HCT116 (cell line): ENCODE measurements around the gene SORBS1. TPM values are rescaled to one million over a fixed set of nuclear protein-coding genes. Genes with fewer than 3 reads are reported as not detected.

ENCODE experiments used
- ATAC-seq: fragments of 200-7000 bp; cut with Tn5 transposase; 2 replicates; pipeline ENCODE4 v1.9.1; 2020; ENCODE audit warnings: mild to moderate bottlenecking, moderate library complexity
- BruUV-seq: library from RNA; stranded (reverse); fragments of 400-500 nt; replicated peaks from 2 replicates; lab custom pipeline; 2021; lab: Mats Ljungman, UMichigan
- CTCF ChIA-PET: fragments of 300-600 bp; sonication (Branson Sonifier 250); formaldehyde crosslinking; loops from one replicate; lab custom pipeline; 2021; ENCODE audit warnings: antibody characterized with exemption; lab: Charles Lee
- POLR2A ChIA-PET: fragments of 300-600, 350-600 bp; sonication (Branson Sonifier 250); formaldehyde crosslinking; loops from one replicate; lab custom pipeline; 2021; ENCODE audit warnings: antibody characterized with exemption; lab: Charles Lee
- RAD21 ChIA-PET, 2 experiments: fragments of 300-600 bp; sonication (Branson Sonifier 250); formaldehyde crosslinking; loops; one replicate each; lab custom pipeline; 2023; ENCODE audit warnings: low total read pairs in 2 of 2; ENCODE audit not compliant: uncharacterized antibody in 2 of 2, unreplicated experiment in 2 of 2, low non-redundant PET in 1 of 2; lab: Charles Lee
- DNase-seq: peaks from one replicate; pipeline ENCODE4 v3.0.0-alpha.2; 2010; ENCODE audit warnings: low read depth, low spot score
- H2AFZ ChIP-seq: fragments of 200-600 bp; shearing (Covaris generic), sonication (generic); 2 replicates; pipeline ENCODE4 v1.6.1; 2017; ENCODE audit warnings: low read depth, mixed run types, mixed read lengths, antibody characterized with exemption, low read length; ENCODE audit not compliant: poor library complexity, severe bottlenecking
- H3K27ac ChIP-seq: 2 replicates; pipeline ENCODE4 v1.5.1; 2012; ENCODE audit warnings: low read depth, low read length
- H3K27me3 ChIP-seq: fragments of 200-600 bp; sonication (generic); 2 replicates; pipeline ENCODE4 v1.6.1; 2016; ENCODE audit warnings: mixed run types, low read length, mixed read lengths; ENCODE audit not compliant: insufficient read depth
- H3K36me3 ChIP-seq, 2 experiments: fragments of 200-500 bp in 1 of 2; fragments of 200-600 bp in 1 of 2; sonication (Bioruptor generic) in 1 of 2; sonication (generic) in 1 of 2; 2 replicates each; pipeline versions ENCODE4 v1.5.1 to v1.6.1; 2014 to 2016; ENCODE audit warnings: low read length in 2 of 2, inconsistent platforms in 1 of 2, mixed read lengths in 1 of 2, mixed run types in 1 of 2; ENCODE audit not compliant: insufficient read depth in 2 of 2, control insufficient read depth in 1 of 2
- H3K4me1 ChIP-seq, 2 experiments: fragments of 200-600 bp in 1 of 2; sonication (generic) in 1 of 2; 2 replicates each; pipeline versions ENCODE4 v1.5.1 to v1.6.1; 2012 to 2017; ENCODE audit warnings: low read length in 2 of 2, inconsistent platforms in 1 of 2, mild to moderate bottlenecking in 1 of 2, mixed read lengths in 1 of 2, mixed run types in 1 of 2, moderate library complexity in 1 of 2; ENCODE audit not compliant: insufficient read depth in 2 of 2, control insufficient read depth in 1 of 2
- H3K4me2 ChIP-seq: fragments of 200-600 bp; sonication (generic); 2 replicates; pipeline ENCODE4 v1.6.1; 2017; ENCODE audit warnings: mixed run types, low read length, mixed read lengths
- H3K4me3 ChIP-seq, 2 experiments: fragments of 200-600 bp in 1 of 2; sonication (generic) in 1 of 2; replicated peaks in 1 of 2; 2 replicates each; pipeline ENCODE4 v1.5.1; 2011 to 2016; ENCODE audit warnings: low read length in 2 of 2, control low read depth in 1 of 2, low read depth in 1 of 2, mild to moderate bottlenecking in 1 of 2, mixed read lengths in 1 of 2, mixed run types in 1 of 2
- H3K79me2 ChIP-seq: fragments of 200-600 bp; sonication (generic); 2 replicates; pipeline ENCODE4 v1.6.1; 2017; ENCODE audit warnings: mild to moderate bottlenecking, mixed run types, low read length, moderate library complexity, mixed read lengths; ENCODE audit not compliant: insufficient read depth
- H3K9ac ChIP-seq: fragments of 200-600 bp; sonication (generic); 2 replicates; pipeline ENCODE4 v1.6.1; 2016; ENCODE audit warnings: low read length, mixed read lengths
- H3K9me2 ChIP-seq: fragments of 200-600 bp; sonication (generic), shearing (Covaris generic); 2 replicates; pipeline ENCODE4 v1.6.1; 2017; ENCODE audit warnings: mixed run types, mild to moderate bottlenecking, moderate library complexity; ENCODE audit not compliant: insufficient read depth
- H3K9me3 ChIP-seq, 2 experiments: fragments of 200-500 bp in 1 of 2; fragments of 200-600 bp in 1 of 2; sonication (Bioruptor generic) in 1 of 2; sonication (generic) in 1 of 2; 2 replicates each; pipeline ENCODE4 v1.6.1; 2014 to 2017; ENCODE audit warnings: low read length in 2 of 2, mixed read lengths in 2 of 2, inconsistent platforms in 1 of 2, low read depth in 1 of 2, mild to moderate bottlenecking in 1 of 2, mixed run types in 1 of 2, moderate library complexity in 1 of 2; ENCODE audit not compliant: control insufficient read depth in 1 of 2, insufficient read depth in 1 of 2
- H4K20me1 ChIP-seq: fragments of 200-600 bp; sonication (generic), shearing (Covaris generic); 2 replicates; pipeline ENCODE4 v1.6.1; 2017; ENCODE audit warnings: mixed run types, mild to moderate bottlenecking, moderate library complexity; ENCODE audit not compliant: insufficient read depth
- ATF3 ChIP-seq: IDR thresholded peaks from 2 replicates; pipeline ENCODE4 v1.6.1; 2012
- EGR1 ChIP-seq: IDR thresholded peaks from 2 replicates; pipeline ENCODE4 v1.6.1; 2012; ENCODE audit warnings: low read depth
- ELF1 ChIP-seq: IDR thresholded peaks from 2 replicates; pipeline ENCODE4 v1.6.1; 2012; ENCODE audit warnings: low read depth, borderline replicate concordance
- EZH2 ChIP-seq: fragments of 200-600 bp; sonication (generic); IDR thresholded peaks from 2 replicates; pipeline ENCODE4 v1.6.1; 2017; ENCODE audit warnings: antibody characterized with exemption, mixed run types
- EZH2phosphoT487 ChIP-seq: fragments of 200-600 bp; IDR thresholded peaks from 2 replicates; pipeline ENCODE4 v1.6.1; 2018; ENCODE audit warnings: antibody characterized with exemption, borderline replicate concordance
- JUND ChIP-seq: IDR thresholded peaks from 2 replicates; pipeline ENCODE4 v1.6.1; 2012
- MAX ChIP-seq: IDR thresholded peaks from 2 replicates; pipeline ENCODE4 v1.6.1; 2012
- POLR2AphosphoS5 ChIP-seq: IDR thresholded peaks from 2 replicates; pipeline ENCODE4 v1.6.1; 2011; ENCODE audit warnings: mild to moderate bottlenecking, low read depth, low read length, moderate library complexity
- REST ChIP-seq: IDR thresholded peaks from 2 replicates; pipeline ENCODE4 v1.6.1; 2012; ENCODE audit warnings: low read depth
- SIN3A ChIP-seq: IDR thresholded peaks from 2 replicates; pipeline ENCODE4 v1.6.1; 2012; ENCODE audit warnings: low read depth
- SP1 ChIP-seq: IDR thresholded peaks from 2 replicates; pipeline ENCODE4 v1.6.1; 2012; ENCODE audit warnings: low read depth
- YY1 ChIP-seq: IDR thresholded peaks from 2 replicates; pipeline ENCODE4 v1.6.1; 2011; ENCODE audit warnings: low read length, low read depth, moderate library complexity, mild to moderate bottlenecking; ENCODE audit not compliant: insufficient replicate concordance; ENCODE audit errors: extremely low read depth
- ZFX ChIP-seq: fragments of 450-650 bp; IDR thresholded peaks from 2 replicates; pipeline ENCODE4 v1.6.1; 2017
- ZNF274 ChIP-seq: fragments of 200-500 bp; sonication (Bioruptor generic); IDR thresholded peaks from 2 replicates; pipeline ENCODE4 v1.6.1; 2014; ENCODE audit warnings: mild to moderate bottlenecking, low read depth, low read length, inconsistent platforms
- intact Hi-C: fragments of 100-400 bp; cut with micrococcal nuclease; formaldehyde crosslinking; loops from 2 replicates; pipeline ENCODE4 v1.10.0; 2022
- total RNA-seq: library from RNA; stranded (reverse); gene quantifications from one replicate; pipeline ENCODE4 v1.2.1, GENCODE V29; 2021; ENCODE audit not compliant: unreplicated experiment
- TF ChIP-seq, protein P1 (sequence below), 3 experiments: fragments of 200-600 bp in 1 of 3; sonication (generic) in 1 of 3; IDR thresholded peaks in 2 of 3; conservative IDR thresholded peaks in 1 of 3; 2 replicates each; pipeline ENCODE4 v1.5.1; 2012 to 2017; ENCODE audit warnings: low read depth in 2 of 3, low read length in 2 of 3, antibody characterized with exemption in 1 of 3, borderline replicate concordance in 1 of 3, control low read depth in 1 of 3, mild to moderate bottlenecking in 1 of 3, mixed read lengths in 1 of 3, mixed run types in 1 of 3, moderate library complexity in 1 of 3; ENCODE audit not compliant: insufficient read depth in 1 of 3
- TF ChIP-seq, protein P2 (sequence below): IDR thresholded peaks from 2 replicates; pipeline ENCODE4 v1.6.1; 2011; ENCODE audit warnings: mild to moderate bottlenecking, low read length, moderate library complexity; ENCODE audit not compliant: insufficient replicate concordance; ENCODE audit errors: extremely low read depth

SORBS1 gene
- total RNA-seq, 1 experiment from 2014 or later: 3.4 TPM

- ChIA-PET POLR2A (no interaction called here), CTCF (no interaction called here), RAD21 (interaction anchor here in 1 of 2 experiments (0.5 kb wide), 1 partner anchor 59 kb away, joined by 4 read pairs; no protein-coding TSS in a partner anchor)
- no peak overlapping the region for H2AFZ ChIP-seq
- intact Hi-C loops: no loop called here
- BruUV-seq: no TSS peak
- H4K20me1 ChIP-seq: no peaks in the 10 kb centered on the region
- H3K27ac ChIP-seq: no peak overlapping the region
- peaks cover 3 to 19% of the 10 kb centered on the region in 2 experiments; a peak in 3 of 4 replicates for H3K4me1 ChIP-seq
- H3K4me2 ChIP-seq: no peak overlapping the region
- TF ChIP-seq ZFX (no peak), ATF3 (no peak), POLR2AphosphoS5 (no peak), SIN3A (no peak), YY1 (no peak), EZH2phosphoT487 (no peak), ELF1 (no peak), REST (no peak), EZH2 (no peak), JUND (no peak), ZNF274 (no peak), SP1 (no peak), MAX (no peak), EGR1 (no peak)
- TF ChIP-seq, protein P1, sequence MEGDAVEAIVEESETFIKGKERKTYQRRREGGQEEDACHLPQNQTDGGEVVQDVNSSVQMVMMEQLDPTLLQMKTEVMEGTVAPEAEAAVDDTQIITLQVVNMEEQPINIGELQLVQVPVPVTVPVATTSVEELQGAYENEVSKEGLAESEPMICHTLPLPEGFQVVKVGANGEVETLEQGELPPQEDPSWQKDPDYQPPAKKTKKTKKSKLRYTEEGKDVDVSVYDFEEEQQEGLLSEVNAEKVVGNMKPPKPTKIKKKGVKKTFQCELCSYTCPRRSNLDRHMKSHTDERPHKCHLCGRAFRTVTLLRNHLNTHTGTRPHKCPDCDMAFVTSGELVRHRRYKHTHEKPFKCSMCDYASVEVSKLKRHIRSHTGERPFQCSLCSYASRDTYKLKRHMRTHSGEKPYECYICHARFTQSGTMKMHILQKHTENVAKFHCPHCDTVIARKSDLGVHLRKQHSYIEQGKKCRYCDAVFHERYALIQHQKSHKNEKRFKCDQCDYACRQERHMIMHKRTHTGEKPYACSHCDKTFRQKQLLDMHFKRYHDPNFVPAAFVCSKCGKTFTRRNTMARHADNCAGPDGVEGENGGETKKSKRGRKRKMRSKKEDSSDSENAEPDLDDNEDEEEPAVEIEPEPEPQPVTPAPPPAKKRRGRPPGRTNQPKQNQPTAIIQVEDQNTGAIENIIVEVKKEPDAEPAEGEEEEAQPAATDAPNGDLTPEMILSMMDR (IDR thresholded peaks at IDR 0.05 in 2 of 3, conservative IDR thresholded peaks at IDR 0.05 in 1 of 3; ENCODE audit: borderline replicate concordance in 1 of 3, insufficient read depth in 1 of 3, low read depth in 2 of 3, low read length in 2 of 3): no peak
- TF ChIP-seq, protein P2, sequence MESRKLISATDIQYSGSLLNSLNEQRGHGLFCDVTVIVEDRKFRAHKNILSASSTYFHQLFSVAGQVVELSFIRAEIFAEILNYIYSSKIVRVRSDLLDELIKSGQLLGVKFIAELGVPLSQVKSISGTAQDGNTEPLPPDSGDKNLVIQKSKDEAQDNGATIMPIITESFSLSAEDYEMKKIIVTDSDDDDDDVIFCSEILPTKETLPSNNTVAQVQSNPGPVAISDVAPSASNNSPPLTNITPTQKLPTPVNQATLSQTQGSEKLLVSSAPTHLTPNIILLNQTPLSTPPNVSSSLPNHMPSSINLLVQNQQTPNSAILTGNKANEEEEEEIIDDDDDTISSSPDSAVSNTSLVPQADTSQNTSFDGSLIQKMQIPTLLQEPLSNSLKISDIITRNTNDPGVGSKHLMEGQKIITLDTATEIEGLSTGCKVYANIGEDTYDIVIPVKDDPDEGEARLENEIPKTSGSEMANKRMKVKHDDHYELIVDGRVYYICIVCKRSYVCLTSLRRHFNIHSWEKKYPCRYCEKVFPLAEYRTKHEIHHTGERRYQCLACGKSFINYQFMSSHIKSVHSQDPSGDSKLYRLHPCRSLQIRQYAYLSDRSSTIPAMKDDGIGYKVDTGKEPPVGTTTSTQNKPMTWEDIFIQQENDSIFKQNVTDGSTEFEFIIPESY: no peak
- DNase-seq: no peak
- no peak overlapping the region for H3K9ac ChIP-seq
- H3K9me2 ChIP-seq: no peaks in the 10 kb centered on the region
- H3K9me3 ChIP-seq: no peaks in the 10 kb centered on the region
- H3K27me3 ChIP-seq: no peaks in the 10 kb centered on the region
- ATAC-seq: no peak
- H3K4me3 ChIP-seq: no peak overlapping the region
- no peaks in the 10 kb centered on the region for H3K79me2 ChIP-seq
- no peaks in the 10 kb centered on the region for H3K36me3 ChIP-seq
These were observed 155.5 kb downstream of the SORBS1 start for GRCh38 chr10:95405655-95406054.
